GM12878 (cell line): ENCODE data around the gene TXNDC5. TPM values are rescaled to one million over a fixed set of nuclear protein-coding genes. Genes with fewer than 3 reads are reported as not detected.

Experiments
- ATAC-seq: fragments of 200-7000 bp; cut with Tn5 transposase; 3 replicates; pipeline ENCODE4 v1.9.1; 2020; ENCODE audit warnings: mild to moderate bottlenecking, moderate library complexity
- BruUV-seq: library from RNA; stranded (reverse); fragments of 400-500 nt; replicated peaks from 2 replicates; lab custom pipeline; 2021; lab: Mats Ljungman, UMichigan
- CTCF ChIA-PET: fragments of 300-600 bp; sonication (Branson Sonifier 250); formaldehyde crosslinking; extraction: SDS; loops from one replicate; lab custom pipeline; 2021; ENCODE audit warnings: inconsistent platforms; lab: Yijun Ruan, JAX
- POLR2A ChIA-PET: fragments of 350-600 bp; formaldehyde crosslinking; extraction: SDS; loops from one replicate; lab custom pipeline; 2021; ENCODE audit warnings: inconsistent platforms; lab: Charles Lee
- RAD21 ChIA-PET: fragments of 300-600 bp; sonication (Branson Sonifier 250); formaldehyde crosslinking; loops from one replicate; lab custom pipeline; 2023; ENCODE audit warnings: antibody characterized with exemption; ENCODE audit not compliant: unreplicated experiment; lab: Charles Lee
- SMC1A ChIA-PET: fragments of 300-600 bp; sonication (Branson Sonifier 250); formaldehyde crosslinking; loops from one replicate; lab custom pipeline; 2023; ENCODE audit not compliant: unreplicated experiment, uncharacterized antibody; lab: Charles Lee
- DNase-seq: peaks from one replicate; pipeline ENCODE4 v3.0.0-alpha.2; 2011; ENCODE audit warnings: low read depth, low spot score
- FAIRE-seq: peaks from 3 replicates; lab custom pipeline; 2011; peaks lifted over from hg19 to GRCh38; lab: Jason Lieb, UNC
- H2AFZ ChIP-seq: 2 replicates; pipeline ENCODE4 v1.6.0; 2011; ENCODE audit warnings: low read depth, low read length, control low read depth; ENCODE audit not compliant: control insufficient read depth
- H3K27ac ChIP-seq: 2 replicates; pipeline ENCODE4 v1.5.1; 2011; ENCODE audit warnings: control low read depth; ENCODE audit not compliant: control insufficient read depth, insufficient read depth
- H3K27me3 ChIP-seq, 2 experiments: replicated peaks in 1 of 2; 2 replicates each; pipeline versions ENCODE4 v1.6.0 to v1.6.1; 2011; ENCODE audit warnings: low read length in 1 of 2; ENCODE audit not compliant: control insufficient read depth in 2 of 2, insufficient read depth in 2 of 2
- H3K36me3 ChIP-seq, 2 experiments: 2 replicates each; pipeline ENCODE4 v1.5.1; 2011; ENCODE audit warnings: low read length in 1 of 2; ENCODE audit not compliant: control insufficient read depth in 2 of 2, insufficient read depth in 2 of 2
- H3K4me1 ChIP-seq: 2 replicates; pipeline ENCODE4 v1.6.1; 2011; ENCODE audit warnings: mild to moderate bottlenecking, low read length, moderate library complexity, mixed read lengths; ENCODE audit not compliant: control insufficient read depth, insufficient read depth
- H3K4me2 ChIP-seq: 2 replicates; pipeline ENCODE4 v1.6.0; 2011; ENCODE audit warnings: control low read depth; ENCODE audit not compliant: control insufficient read depth, insufficient read depth
- H3K4me3 ChIP-seq: fragments of 200-600 bp; sonication (generic); 2 replicates; pipeline ENCODE4 v1.5.1; 2016
- H3K79me2 ChIP-seq: 2 replicates; pipeline ENCODE4 v1.6.0; 2011; ENCODE audit warnings: low read length; ENCODE audit not compliant: control insufficient read depth, insufficient read depth
- H3K9ac ChIP-seq: 2 replicates; pipeline ENCODE4 v1.8.0; 2011; ENCODE audit warnings: low read length, control low read depth, mixed read lengths; ENCODE audit not compliant: control insufficient read depth, insufficient read depth
- H3K9me3 ChIP-seq: replicated peaks from 3 replicates; pipeline ENCODE4 v1.5.1; 2011; ENCODE audit warnings: mild to moderate bottlenecking, low read length; ENCODE audit not compliant: control insufficient read depth, insufficient read depth
- H4K20me1 ChIP-seq: 2 replicates; pipeline ENCODE4 v1.6.0; 2011; ENCODE audit not compliant: control insufficient read depth, insufficient read depth
- ATF3 ChIP-seq: IDR thresholded peaks from 2 replicates; pipeline ENCODE4 v1.6.1; 2011; ENCODE audit warnings: low read depth, mild to moderate bottlenecking, low read length, moderate library complexity, borderline replicate concordance; ENCODE audit errors: extremely low read depth
- BACH1 ChIP-seq: fragments of 450-650 bp; IDR thresholded peaks from 2 replicates; pipeline ENCODE4 v1.6.1; 2017; ENCODE audit warnings: mild to moderate bottlenecking, borderline replicate concordance
- E2F8 ChIP-seq: fragments of 450-650 bp; IDR thresholded peaks from 2 replicates; pipeline ENCODE4 v1.6.1; 2018; ENCODE audit warnings: mild to moderate bottlenecking, low read depth, moderate library complexity; ENCODE audit not compliant: partially characterized antibody
- PKNOX1 ChIP-seq: fragments of 450-650 bp; IDR thresholded peaks from 2 replicates; pipeline ENCODE4 v1.6.1; 2016; ENCODE audit warnings: mild to moderate bottlenecking
- POLR2A ChIP-seq: IDR thresholded peaks from 2 replicates; pipeline ENCODE4 v1.6.1; 2011; ENCODE audit warnings: low read depth, mild to moderate bottlenecking, low read length
- POLR2AphosphoS5 ChIP-seq: IDR thresholded peaks from 2 replicates; pipeline ENCODE4 v1.6.1; 2011; ENCODE audit warnings: mild to moderate bottlenecking, low read length, inconsistent platforms
- WGBS: methylation state at CpG from one replicate; pipeline ENCODE4 v1.1.6; 2016; ENCODE audit warnings: low lambda C conversion rate; ENCODE audit not compliant: insufficient replicate concordance, insufficient coverage; ENCODE audit errors: missing lambda C conversion rate; 5-methylcytosine and 5-hydroxymethylcytosine counted together
- in situ Hi-C: fragments of 300-500 bp; cut with MboI; formaldehyde crosslinking; loops from 9 replicates; pipeline ENCODE4 v1.14.3; 2018; ENCODE audit warnings: mixed read lengths
- intact Hi-C: fragments of 100-400 bp; cut with micrococcal nuclease; formaldehyde crosslinking; loops from one replicate; pipeline ENCODE4 v1.14.2; 2022; ENCODE audit not compliant: unreplicated experiment
- polyA plus RNA-seq, 11 experiments: library from polyadenylated mRNA; depleted of rRNA in 4 of 11; unstranded in 6 of 11; stranded (reverse) in 5 of 11; fragments of >200 nt; fragmentation: Nextera tagmentation in 4 of 11; fragmentation: Illumina TruSeq in 1 of 11; extraction: Ambion mirVana in 4 of 11; extraction: Trizol in 1 of 11; gene quantifications; 1 replicate in 1 of 11; 2 replicates in 10 of 11; pipeline versions ENCODE4 v1.2.1 to v1.2.3, GENCODE V29; 2011 to 2016; ENCODE audit warnings: inconsistent platforms in 2 of 11, missing spikeins in 2 of 11, low read depth in 1 of 11
- total RNA-seq, 4 experiments: library from RNA; depleted of rRNA in 3 of 4; stranded (reverse); fragments of >200 nt in 3 of 4; fragmentation: Illumina TruSeq in 1 of 4; extraction: Trizol in 1 of 4; gene quantifications; 2 replicates each; pipeline versions ENCODE4 v1.2.1 to v1.2.3, GENCODE V29; 2013 to 2021

Gene TXNDC5
- total and polyA plus RNA-seq, 10 of the 15 experiments (the other 5 are each of a cell fraction or from before 2014, with no cell fraction given): 7.2 to 181 (median 132) TPM

GRCh38 chr6:7893342-7893741, 17.2 kb downstream of the TXNDC5 start:
- POLR2A ChIA-PET: no interaction called here
- no peak for FAIRE-seq
- H3K27ac ChIP-seq: no peak overlapping the region
- SMC1A ChIA-PET: no interaction called here
- WGBS: 97% methylated on average over 12 of the region's 12 CpGs
- H4K20me1 ChIP-seq: no peaks in the 10 kb centered on the region; the same call in 1 of the 2 replicates
- no peaks in the 10 kb centered on the region for H3K27me3 ChIP-seq
- intact Hi-C loops: no loop called here
- in situ Hi-C loops: no loop called here
- RAD21 ChIA-PET: no interaction called here
- CTCF ChIA-PET: no interaction called here
- BruUV-seq: no TSS peak
- ATAC-seq: no peak
- no peak overlapping the region for H3K9ac ChIP-seq
- no peaks in the 10 kb centered on the region; the same call in 1 of the 2 replicates for H3K4me1 ChIP-seq
- H3K4me2 ChIP-seq: no peak overlapping the region
- TF ChIP-seq POLR2A (peak; percentile 46; the same call in 1 of the 2 replicates), BACH1 (no peak), ATF3 (no peak), E2F8 (no peak), POLR2AphosphoS5 (no peak), PKNOX1 (no peak)
- H3K9me3 ChIP-seq: no peaks in the 10 kb centered on the region
- H3K36me3 ChIP-seq: peaks cover 21 to 54% of the 10 kb centered on the region in 2 experiments
- no peak overlapping the region for H3K4me3 ChIP-seq
- DNase-seq: no peak
- no peaks in the 10 kb centered on the region; the same call in 1 of the 2 replicates for H3K79me2 ChIP-seq
- H2AFZ ChIP-seq: no peak overlapping the region
